Smooth muscle cell (in vitro differentiated cells): ENCODE data around the gene SMIM1. TPM values are rescaled to one million over a fixed set of nuclear protein-coding genes. Genes with fewer than 3 reads are reported as not detected.

Experiments used
- DNase-seq: peaks from one replicate; lab custom pipeline; 2025; ENCODE audit not compliant: unreplicated experiment; lab: John Stamatoyannopoulos, UW
- H2AFZ ChIP-seq: fragments of 200-600 bp; sonication (generic); 2 replicates; pipeline ENCODE4 v1.6.0; 2016; ENCODE audit warnings: antibody characterized with exemption, low read depth, mild to moderate bottlenecking
- H3F3A ChIP-seq: fragments of 200-600 bp; sonication (generic); 2 replicates; pipeline ENCODE4 v1.6.0; 2017; ENCODE audit warnings: antibody characterized with exemption, low read depth
- H3K27ac ChIP-seq: fragments of 200-600 bp; sonication (generic); 2 replicates; pipeline ENCODE4 v1.5.1; 2016; ENCODE audit warnings: low read depth, mild to moderate bottlenecking
- H3K27me3 ChIP-seq: fragments of 200-600 bp; sonication (generic); 2 replicates; pipeline ENCODE4 v1.6.1; 2016; ENCODE audit warnings: low read depth, mild to moderate bottlenecking
- H3K36me3 ChIP-seq: fragments of 200-600 bp; sonication (generic); 2 replicates; pipeline ENCODE4 v1.5.1; 2016; ENCODE audit warnings: low read depth
- H3K4me1 ChIP-seq: fragments of 200-600 bp; sonication (generic); 2 replicates; pipeline ENCODE4 v1.5.1; 2016; ENCODE audit warnings: low read depth
- H3K4me2 ChIP-seq: fragments of 200-600 bp; sonication (generic); 2 replicates; pipeline ENCODE4 v1.6.0; 2016; ENCODE audit warnings: mild to moderate bottlenecking
- H3K4me3 ChIP-seq: fragments of 200-600 bp; sonication (generic); 2 replicates; pipeline ENCODE4 v1.5.1; 2016; ENCODE audit warnings: mild to moderate bottlenecking
- H3K79me2 ChIP-seq: fragments of 200-600 bp; sonication (generic); 2 replicates; pipeline ENCODE4 v1.6.0; 2016; ENCODE audit warnings: low read depth, mild to moderate bottlenecking
- H3K9ac ChIP-seq: fragments of 200-600 bp; sonication (generic); 2 replicates; pipeline ENCODE4 v1.6.0; 2016; ENCODE audit warnings: low read depth
- H3K9me3 ChIP-seq: fragments of 200-600 bp; sonication (generic); replicated peaks from 2 replicates; pipeline ENCODE4 v1.5.1; 2016; ENCODE audit warnings: low read depth
- H4K20me1 ChIP-seq: fragments of 200-600 bp; sonication (generic); 2 replicates; pipeline ENCODE4 v1.6.0; 2016; ENCODE audit warnings: low read depth
- CTCF ChIP-seq: fragments of 200-600 bp; sonication (generic); IDR thresholded peaks from 2 replicates; pipeline ENCODE4 v1.5.1; 2017; ENCODE audit warnings: borderline replicate concordance, mild to moderate bottlenecking, antibody characterized with exemption; ENCODE audit not compliant: insufficient read depth, poor library complexity, severe bottlenecking
- WGBS: methylation state at CpG from one replicate; pipeline ENCODE4 v1.1.7; 2016; ENCODE audit warnings: low lambda C conversion rate; 5-methylcytosine and 5-hydroxymethylcytosine counted together
- polyA plus RNA-seq: library from polyadenylated mRNA; unstranded; fragments of >200 nt; fragmentation: Nextera tagmentation; extraction: Ambion mirVana; gene quantifications from 2 replicates; pipeline ENCODE4 v1.2.1, GENCODE V29; 2016
- total RNA-seq: library from RNA; depleted of rRNA; stranded (reverse); fragments of >200 nt; gene quantifications from 2 replicates; pipeline ENCODE4 v1.2.3, GENCODE V29; 2014

SMIM1 gene
- total and polyA plus RNA-seq, 2 experiments from 2014 or later = 1.3 to 14.9 TPM

- no peak for DNase-seq
- H3K4me2 ChIP-seq = no peak overlapping the region
- 44% methylated on average over 6 of the region's 6 CpGs for WGBS
- peaks cover 5% of the 10 kb centered on the region for H3K27me3 ChIP-seq
- H3F3A ChIP-seq = no peaks in the 10 kb centered on the region
- no peak overlapping the region for H3K4me3 ChIP-seq
- H3K9me3 ChIP-seq = no peaks in the 10 kb centered on the region
- no peaks in the 10 kb centered on the region for H3K79me2 ChIP-seq
- H2AFZ ChIP-seq = no peak overlapping the region
- no peak overlapping the region for H3K9ac ChIP-seq
- no peak overlapping the region for H3K27ac ChIP-seq
- peaks cover 4% of the 10 kb centered on the region for H4K20me1 ChIP-seq
- no peak for TF ChIP-seq CTCF
- H3K4me1 ChIP-seq = peaks cover 11% of the 10 kb centered on the region
- no peaks in the 10 kb centered on the region for H3K36me3 ChIP-seq
Observed at GRCh38 chr1:3750741-3751140, 21.8 kb upstream of the SMIM1 start.

GRCh38 chr1:3752400-3752945 lies 20.1 kb upstream of the SMIM1 start, which contains the start of gene CCDC27:
Gene CCDC27 (plus strand): TSS chr1:3752450. CDS start chr1:3752482, 32 bp downstream.
- no peak within 1 kb of the TSS for H3K27ac ChIP-seq
- H3K4me1 ChIP-seq = no peaks in the 10 kb centered on the region
- H4K20me1 ChIP-seq = no peaks in the 10 kb centered on the region
- no peaks in the 10 kb centered on the region for H3F3A ChIP-seq
- H3K9ac ChIP-seq = no peak within 1 kb of the TSS
- no peaks in the 10 kb centered on the region for H3K36me3 ChIP-seq
- 94% methylated on average over 17 of the region's 17 CpGs for WGBS
- no peaks in the 10 kb centered on the region for H3K9me3 ChIP-seq
- DNase-seq = no peak
- H3K79me2 ChIP-seq = no peaks in the 10 kb centered on the region
- H3K4me3 ChIP-seq = no peak within 1 kb of the TSS
- H3K27me3 ChIP-seq = peaks cover 5% of the 10 kb centered on the region
- H3K4me2 ChIP-seq = no peak within 1 kb of the TSS
- H2AFZ ChIP-seq = no peak within 1 kb of the TSS
- no peak for TF ChIP-seq CTCF

- no peaks in the 10 kb centered on the region for H3K79me2 ChIP-seq
- no peaks in the 10 kb centered on the region for H3K36me3 ChIP-seq
- WGBS = 90% methylated on average over 19 of the region's 20 CpGs
- no peak overlapping the region for H3K4me3 ChIP-seq
- peaks cover 5% of the 10 kb centered on the region for H3K27me3 ChIP-seq
- no peak overlapping the region for H3K4me2 ChIP-seq
- no peak overlapping the region for H3K27ac ChIP-seq
- H3K9ac ChIP-seq = no peak overlapping the region
- H4K20me1 ChIP-seq = no peaks in the 10 kb centered on the region
- H2AFZ ChIP-seq = no peak overlapping the region
- H3K9me3 ChIP-seq = no peaks in the 10 kb centered on the region
- H3F3A ChIP-seq = no peaks in the 10 kb centered on the region
- no peak for TF ChIP-seq CTCF
- no peaks in the 10 kb centered on the region for H3K4me1 ChIP-seq
- no peak for DNase-seq
Observed at GRCh38 chr1:3753656-3754454, 18.7 kb upstream of the SMIM1 start.

- no peak for DNase-seq
Observed at GRCh38 chr1:3756394-3756793, 16.2 kb upstream of the SMIM1 start.

More at GRCh38 chr1:3756394-3756793, 16.2 kb upstream of the SMIM1 start:
- Histone ChIP-seq H3F3A (no peaks in the 10 kb centered on the region), H3K36me3 (no peaks in the 10 kb centered on the region), H3K4me2 (no peak overlapping the region), H3K4me3 (no peak overlapping the region), H3K9ac (no peak overlapping the region), H3K9me3 (no peaks in the 10 kb centered on the region), H3K4me1 (no peaks in the 10 kb centered on the region), H4K20me1 (no peaks in the 10 kb centered on the region), H3K79me2 (no peaks in the 10 kb centered on the region), H2AFZ (no peak overlapping the region), H3K27me3 (no peaks in the 10 kb centered on the region), H3K27ac (no peak overlapping the region)
- no peak for TF ChIP-seq CTCF
- WGBS = 84% methylated on average over 21 of the region's 21 CpGs
